ENCODE data around the gene ZIC4. TPM values are rescaled to one million over a fixed set of nuclear protein-coding genes. Genes with fewer than 3 reads are reported as not detected.

Gene ZIC4
- not detected for total RNA-seq

DNA sequence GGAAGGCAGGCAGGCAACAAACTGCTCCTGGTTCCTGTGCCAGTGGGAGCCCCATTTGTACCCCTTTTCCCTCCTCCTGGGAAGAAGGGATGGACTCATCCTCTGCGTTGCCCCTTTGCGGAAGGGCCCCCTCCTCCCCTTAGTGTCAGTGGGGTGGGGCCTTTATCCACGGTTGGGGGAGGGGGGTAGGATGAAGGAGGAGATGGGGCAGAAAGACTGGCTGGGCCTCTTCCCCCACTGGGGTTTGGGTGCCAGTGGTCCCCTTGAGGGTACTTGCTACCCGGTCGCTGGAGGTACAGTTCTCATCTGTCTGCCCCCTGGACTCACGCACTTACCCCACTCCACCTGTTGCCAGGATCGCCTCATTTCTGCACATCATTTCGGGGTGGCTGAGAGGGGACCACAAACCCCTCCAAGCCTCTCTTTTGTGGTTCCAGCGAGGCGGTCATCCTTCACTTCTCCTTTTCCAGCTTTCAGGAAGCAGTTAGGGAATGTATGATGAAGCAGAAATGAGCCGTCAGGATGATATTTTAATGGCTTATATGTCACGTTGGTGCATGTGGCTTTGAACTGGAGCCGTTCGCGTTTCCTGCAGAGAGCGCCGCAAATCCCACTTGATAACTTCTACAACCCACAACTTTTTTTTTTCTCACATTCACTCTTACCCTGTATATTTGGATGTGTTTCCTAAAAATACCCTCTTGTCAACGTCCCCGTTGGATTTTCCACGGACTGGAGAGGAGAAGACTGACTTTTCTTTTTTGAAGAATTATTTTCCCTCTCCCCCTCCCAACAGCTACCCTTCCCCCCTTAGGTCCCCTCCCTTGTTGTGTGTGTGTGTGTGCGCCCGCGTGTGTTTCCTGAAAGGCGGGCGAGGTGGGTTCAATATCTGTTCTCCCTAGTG lies at the start of gene ZIC4:
Gene ZIC4 (minus strand): TSS at position 516 of the 904 bp plus-strand sequence. CDS start 3,746 bp downstream, outside the sequence.
- no peak within 1 kb of the TSS for H3K27ac Mint-ChIP-seq
- H3K4me1 Mint-ChIP-seq = no peaks in the 10 kb centered on the region
- H3K27me3 Mint-ChIP-seq = peaks cover 55% of the 10 kb centered on the region
- no peak for ATAC-seq (replicated peaks)
- H3K9me3 Mint-ChIP-seq = peaks cover 5% of the 10 kb centered on the region
- H3K36me3 Mint-ChIP-seq (ENCODE audit: low read depth) = peaks cover 26% of the 10 kb centered on the region
- no peak within 1 kb of the TSS for H3K4me3 Mint-ChIP-seq

DNA sequence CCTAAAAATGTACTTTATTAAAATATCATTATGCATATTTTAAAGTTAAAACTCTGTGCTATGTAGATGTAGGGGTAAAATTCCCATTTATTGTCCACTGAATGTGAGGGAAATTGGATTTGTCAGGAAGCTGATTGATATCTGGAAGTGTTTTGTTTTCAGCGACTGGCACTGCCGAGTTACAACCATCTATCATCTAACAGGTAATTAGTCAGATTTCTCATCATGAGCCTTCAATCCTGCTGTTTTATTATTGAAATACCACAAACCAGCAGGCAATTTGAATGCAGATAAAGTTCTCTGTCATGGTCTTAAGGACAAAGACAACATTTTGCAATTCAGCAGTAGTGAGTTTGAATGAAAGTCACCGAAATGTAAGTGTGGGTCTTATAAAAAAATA lies 43.3 kb upstream of the ZIC4 start:
- Mint-ChIP-seq H3K27ac (no peak overlapping the region), H3K9me3 (peaks cover 7% of the 10 kb centered on the region), H3K4me1 (no peaks in the 10 kb centered on the region), H3K4me3 (no peak overlapping the region), H3K36me3 (ENCODE audit: low read depth) (no peaks in the 10 kb centered on the region), H3K27me3 (no peaks in the 10 kb centered on the region)
- no peak for ATAC-seq (replicated peaks)

DNA sequence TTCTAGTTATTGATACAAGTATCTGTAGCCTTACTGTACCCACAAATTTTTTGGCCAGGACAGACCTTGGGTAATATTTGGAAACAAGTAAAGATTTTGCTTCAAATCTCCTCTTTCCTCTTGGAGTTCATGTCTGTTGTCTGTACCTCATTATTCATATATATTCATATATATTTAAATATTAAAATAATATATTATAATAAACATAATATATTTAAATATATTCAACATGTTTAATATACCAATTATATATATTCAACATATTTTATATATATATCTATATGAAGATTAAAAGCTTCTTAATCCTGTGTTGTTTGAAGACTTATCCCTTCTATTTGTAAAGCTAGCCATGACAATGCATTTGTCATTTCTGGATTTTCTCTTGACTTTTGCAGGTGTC lies 40.9 kb upstream of the ZIC4 start:
- ATAC-seq (replicated peaks) = no peak
- Mint-ChIP-seq H3K27ac (no peak overlapping the region), H3K27me3 (no peaks in the 10 kb centered on the region), H3K36me3 (ENCODE audit: low read depth) (no peaks in the 10 kb centered on the region), H3K4me1 (no peaks in the 10 kb centered on the region), H3K9me3 (no peaks in the 10 kb centered on the region), H3K4me3 (no peak overlapping the region)

DNA sequence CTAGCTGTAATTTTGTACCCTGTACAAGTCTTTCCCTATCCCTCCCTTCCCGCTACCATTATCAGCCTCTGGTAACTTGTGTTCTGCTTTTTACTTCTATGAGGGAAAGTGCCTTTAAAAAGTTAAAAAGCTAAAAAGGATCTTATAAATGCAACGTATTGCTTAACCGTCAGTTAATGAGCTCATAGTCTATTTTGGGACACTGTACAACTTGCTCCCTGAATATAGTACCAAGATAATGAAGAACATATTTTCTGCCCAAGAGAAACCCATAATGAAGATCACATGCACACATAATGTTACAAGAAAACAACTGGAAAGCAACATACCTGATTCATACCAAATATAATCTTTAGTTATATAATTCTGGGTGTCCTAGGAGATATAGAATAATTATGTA lies 25.4 kb upstream of the ZIC4 start:
- Mint-ChIP-seq H3K4me1 (no peaks in the 10 kb centered on the region), H3K27ac (no peak overlapping the region), H3K4me3 (no peak overlapping the region), H3K27me3 (peaks cover 6% of the 10 kb centered on the region), H3K9me3 (no peaks in the 10 kb centered on the region), H3K36me3 (ENCODE audit: low read depth) (no peaks in the 10 kb centered on the region)
- no peak for ATAC-seq (replicated peaks)

DNA sequence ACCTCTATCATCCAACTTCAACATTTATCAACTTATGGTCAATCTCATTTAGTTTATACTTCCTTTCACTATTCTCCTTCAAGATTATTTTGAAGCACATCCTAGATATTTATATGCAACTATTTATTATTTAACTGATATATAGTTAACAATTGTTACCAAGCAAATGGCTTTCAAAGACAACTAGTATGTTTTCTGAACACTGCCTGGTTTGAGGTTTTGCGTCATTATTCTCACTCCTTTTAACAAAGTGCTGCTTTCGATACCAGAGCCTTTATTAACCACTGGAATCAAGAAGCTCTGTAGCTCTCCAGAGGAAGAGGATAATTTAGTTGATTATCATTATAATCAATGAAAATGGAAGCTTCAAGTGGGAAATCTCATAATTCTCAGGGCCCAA lies 22.4 kb upstream of the ZIC4 start:
- no peaks in the 10 kb centered on the region for H3K4me1 Mint-ChIP-seq
- ATAC-seq (replicated peaks) = no peak
- no peak overlapping the region for H3K4me3 Mint-ChIP-seq
- no peak overlapping the region for H3K27ac Mint-ChIP-seq
- no peaks in the 10 kb centered on the region for H3K36me3 Mint-ChIP-seq (ENCODE audit: low read depth)
- peaks cover 17% of the 10 kb centered on the region for H3K27me3 Mint-ChIP-seq
- no peaks in the 10 kb centered on the region for H3K9me3 Mint-ChIP-seq

DNA sequence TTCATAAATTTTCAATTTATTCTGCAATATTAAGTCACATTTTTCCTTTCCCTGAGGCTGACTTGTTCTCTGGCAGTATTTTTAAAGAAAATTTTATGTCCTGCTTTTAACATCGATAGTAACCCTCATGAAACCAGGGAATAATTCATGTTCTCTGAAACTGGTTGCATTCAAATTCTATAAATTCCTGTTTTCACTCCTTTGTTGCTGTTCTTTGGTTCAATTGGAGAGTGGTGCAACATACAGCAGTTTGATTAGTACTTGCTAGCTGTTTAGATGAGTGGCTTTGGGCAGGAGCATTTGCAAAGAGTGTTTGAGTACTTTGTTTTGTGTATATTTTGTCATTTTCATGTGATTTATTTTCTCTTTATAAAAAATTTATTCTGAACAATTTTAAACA lies 22.0 kb upstream of the ZIC4 start:
- ATAC-seq (replicated peaks) = no peak
- Mint-ChIP-seq H3K9me3 (no peaks in the 10 kb centered on the region), H3K4me3 (no peak overlapping the region), H3K36me3 (ENCODE audit: low read depth) (no peaks in the 10 kb centered on the region), H3K27ac (no peak overlapping the region), H3K27me3 (peaks cover 19% of the 10 kb centered on the region), H3K4me1 (no peaks in the 10 kb centered on the region)

DNA sequence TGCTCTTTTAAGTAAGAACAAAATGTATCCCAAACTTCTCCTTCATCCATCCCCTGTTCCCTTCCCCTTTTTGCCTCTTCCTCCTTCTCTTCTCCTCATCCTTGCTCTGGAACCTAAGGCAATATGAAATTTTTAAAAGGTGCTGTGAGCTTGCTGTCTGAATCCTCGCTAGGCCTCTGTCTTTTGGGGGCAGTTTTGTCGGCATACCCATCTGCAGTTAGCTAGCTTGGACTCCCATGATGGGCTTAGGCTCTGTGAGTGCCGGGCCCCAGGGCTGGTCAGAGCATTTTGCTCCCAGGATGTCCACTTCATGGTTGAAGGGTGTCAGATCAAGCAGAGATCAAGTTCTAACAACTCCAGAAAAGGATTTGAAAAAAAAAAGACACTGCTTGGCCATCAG lies 21.4 kb upstream of the ZIC4 start:
- H3K4me1 Mint-ChIP-seq = no peaks in the 10 kb centered on the region
- peaks cover 18% of the 10 kb centered on the region for H3K27me3 Mint-ChIP-seq
- no peaks in the 10 kb centered on the region for H3K9me3 Mint-ChIP-seq
- H3K36me3 Mint-ChIP-seq (ENCODE audit: low read depth) = no peaks in the 10 kb centered on the region
- no peak for ATAC-seq (replicated peaks)
- H3K4me3 Mint-ChIP-seq = no peak overlapping the region
- H3K27ac Mint-ChIP-seq = no peak overlapping the region

DNA sequence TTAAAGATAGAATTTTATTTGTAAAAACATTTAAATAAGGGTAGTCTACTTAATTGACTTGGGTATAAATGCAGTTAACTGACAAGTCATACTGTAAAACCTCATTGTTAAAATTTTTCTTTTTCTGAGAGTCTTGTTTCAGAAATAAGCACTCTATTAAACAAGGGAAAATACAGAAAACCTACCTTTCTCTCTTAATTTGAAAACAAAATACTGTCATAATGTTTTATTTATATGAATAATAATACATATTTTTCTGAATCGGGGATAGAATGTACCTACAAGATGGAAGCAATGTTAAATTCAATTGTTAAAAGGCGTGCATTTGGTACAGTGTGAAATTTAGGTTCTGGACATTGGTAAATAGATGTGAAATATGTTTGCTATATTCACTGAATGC lies 20.6 kb upstream of the ZIC4 start:
- Mint-ChIP-seq H3K9me3 (no peaks in the 10 kb centered on the region), H3K4me1 (no peaks in the 10 kb centered on the region), H3K27me3 (peaks cover 26% of the 10 kb centered on the region), H3K4me3 (no peak overlapping the region), H3K27ac (no peak overlapping the region), H3K36me3 (ENCODE audit: low read depth) (no peaks in the 10 kb centered on the region)
- ATAC-seq (replicated peaks) = no peak

DNA sequence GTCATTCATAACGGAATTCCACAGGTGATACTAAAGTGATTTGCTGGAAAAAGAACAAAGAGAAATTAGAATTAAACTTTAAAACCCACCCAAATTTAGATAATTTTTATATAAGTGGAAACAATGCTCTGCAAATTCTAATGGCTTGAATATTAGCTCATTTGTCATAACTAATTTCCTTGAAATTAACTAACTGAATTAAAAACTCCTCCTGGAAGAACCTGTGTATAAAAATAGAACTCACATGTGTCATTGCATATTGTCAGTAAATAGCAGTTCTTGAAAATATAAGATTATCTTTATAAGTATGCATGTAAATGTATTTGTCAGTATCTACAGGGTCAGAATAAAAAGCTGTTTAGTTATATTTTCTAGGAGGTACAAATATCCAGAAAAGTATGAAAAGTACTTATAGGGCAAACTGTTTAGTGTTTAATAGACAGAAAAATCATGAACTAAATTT lies 19.1 kb upstream of the ZIC4 start:
- Mint-ChIP-seq H3K4me1 (no peaks in the 10 kb centered on the region), H3K4me3 (no peak overlapping the region), H3K27me3 (peaks cover 28% of the 10 kb centered on the region), H3K36me3 (ENCODE audit: low read depth) (no peaks in the 10 kb centered on the region), H3K9me3 (no peaks in the 10 kb centered on the region), H3K27ac (no peak overlapping the region)
- no peak for ATAC-seq (replicated peaks)

DNA sequence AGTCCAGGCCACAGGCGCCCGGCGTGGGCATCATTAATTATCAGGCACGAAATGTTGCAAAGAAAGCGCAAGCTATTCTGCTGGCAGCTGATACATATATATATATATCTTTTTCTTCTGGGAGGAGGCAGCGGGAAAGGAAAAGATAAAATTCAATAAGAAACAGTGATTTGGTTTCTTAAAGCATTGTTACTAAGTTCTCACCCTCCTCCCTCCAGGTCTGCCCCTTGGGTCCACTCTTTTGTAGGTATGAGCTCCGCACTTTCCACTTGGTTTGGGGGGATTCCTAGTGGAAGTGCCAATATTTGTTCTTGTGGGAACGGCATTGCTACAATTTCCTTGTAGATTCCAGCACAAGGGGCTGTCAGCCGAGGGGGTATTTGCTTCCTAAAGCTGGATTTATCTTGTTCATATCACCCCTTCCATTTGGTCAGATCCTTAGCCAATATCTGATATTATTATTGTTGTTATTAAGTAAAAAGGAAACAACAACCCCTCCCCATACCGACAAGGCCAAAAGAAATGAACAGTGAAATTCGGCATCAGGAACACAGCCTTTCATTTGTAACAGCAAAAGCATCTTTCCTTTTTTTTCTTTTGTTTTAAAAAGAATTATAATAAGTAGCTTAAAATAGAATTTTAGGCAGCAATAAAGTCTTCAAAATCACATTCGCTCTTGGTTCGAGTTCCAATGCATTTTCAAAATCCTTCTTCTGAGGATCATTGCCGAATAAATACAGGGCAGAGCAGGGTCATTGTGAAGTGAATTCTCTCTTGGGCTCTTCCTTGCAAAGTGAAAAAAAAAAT lies 18.4 kb upstream of the ZIC4 start:
- ATAC-seq (replicated peaks) = no peak
- no peak overlapping the region for H3K27ac Mint-ChIP-seq
- peaks cover 1% of the 10 kb centered on the region for H3K9me3 Mint-ChIP-seq
- H3K4me1 Mint-ChIP-seq = no peaks in the 10 kb centered on the region
- H3K27me3 Mint-ChIP-seq = peaks cover 32% of the 10 kb centered on the region
- no peak overlapping the region for H3K4me3 Mint-ChIP-seq
- no peaks in the 10 kb centered on the region for H3K36me3 Mint-ChIP-seq (ENCODE audit: low read depth)

DNA sequence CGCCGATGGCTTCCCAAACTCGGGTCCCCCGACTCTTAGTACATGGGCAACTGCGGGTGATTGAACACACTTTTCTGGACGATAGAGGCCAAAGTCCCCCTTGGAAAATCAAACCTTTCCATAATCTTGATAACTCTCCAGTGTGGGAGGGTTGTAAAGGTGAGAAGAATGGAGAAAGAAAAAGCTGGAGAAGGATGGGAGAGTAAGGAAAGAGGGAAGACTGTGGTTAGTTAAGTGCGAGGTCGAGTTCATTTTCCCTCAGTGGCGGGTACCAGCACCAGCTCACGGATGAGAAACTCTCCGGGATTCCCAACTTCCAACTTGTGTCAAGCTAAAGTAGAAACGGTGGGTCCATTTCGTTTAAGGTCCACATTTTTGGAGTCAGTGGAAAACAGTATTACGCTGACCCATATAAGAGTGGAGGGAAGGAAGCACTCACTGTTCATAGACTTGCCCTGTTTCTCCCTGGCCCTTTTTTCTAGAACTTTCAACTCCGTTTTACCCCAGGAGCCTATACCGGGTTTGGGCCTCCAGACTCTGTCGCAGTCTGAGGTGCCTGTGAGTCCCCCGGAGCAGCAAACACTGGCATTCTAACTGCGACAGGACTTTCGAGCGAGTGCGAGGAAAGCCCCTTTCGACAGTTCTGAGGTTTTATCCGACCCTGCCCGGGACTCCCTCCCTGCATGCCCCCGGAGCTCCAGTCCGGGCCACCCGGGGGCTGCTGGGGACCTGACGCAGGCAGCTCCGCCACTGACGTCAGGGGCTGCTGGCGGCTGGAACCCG lies 17.6 kb upstream of the ZIC4 start:
- Mint-ChIP-seq H3K27ac (no peak overlapping the region), H3K4me1 (no peaks in the 10 kb centered on the region), H3K36me3 (ENCODE audit: low read depth) (no peaks in the 10 kb centered on the region), H3K9me3 (peaks cover 3% of the 10 kb centered on the region), H3K27me3 (peaks cover 36% of the 10 kb centered on the region), H3K4me3 (no peak overlapping the region)
- ATAC-seq (replicated peaks) = no peak

DNA sequence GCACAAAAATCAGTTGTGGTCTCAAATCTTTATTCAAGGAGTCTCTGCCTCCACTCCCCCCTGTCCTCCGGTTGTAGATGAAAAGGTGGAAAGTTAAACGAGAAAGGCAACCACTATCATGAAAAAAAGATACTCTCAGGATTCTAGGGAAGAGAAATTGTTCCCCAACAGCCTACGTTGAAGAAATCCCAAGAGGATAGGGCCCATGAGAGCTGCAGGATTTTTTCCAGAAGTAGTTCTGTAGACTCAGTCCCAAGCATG lies 17.1 kb upstream of the ZIC4 start:
- Mint-ChIP-seq H3K4me3 (no peak overlapping the region), H3K4me1 (no peaks in the 10 kb centered on the region), H3K9me3 (peaks cover 3% of the 10 kb centered on the region), H3K27me3 (peaks cover 40% of the 10 kb centered on the region), H3K36me3 (ENCODE audit: low read depth) (no peaks in the 10 kb centered on the region), H3K27ac (no peak overlapping the region)
- no peak for ATAC-seq (replicated peaks)

DNA sequence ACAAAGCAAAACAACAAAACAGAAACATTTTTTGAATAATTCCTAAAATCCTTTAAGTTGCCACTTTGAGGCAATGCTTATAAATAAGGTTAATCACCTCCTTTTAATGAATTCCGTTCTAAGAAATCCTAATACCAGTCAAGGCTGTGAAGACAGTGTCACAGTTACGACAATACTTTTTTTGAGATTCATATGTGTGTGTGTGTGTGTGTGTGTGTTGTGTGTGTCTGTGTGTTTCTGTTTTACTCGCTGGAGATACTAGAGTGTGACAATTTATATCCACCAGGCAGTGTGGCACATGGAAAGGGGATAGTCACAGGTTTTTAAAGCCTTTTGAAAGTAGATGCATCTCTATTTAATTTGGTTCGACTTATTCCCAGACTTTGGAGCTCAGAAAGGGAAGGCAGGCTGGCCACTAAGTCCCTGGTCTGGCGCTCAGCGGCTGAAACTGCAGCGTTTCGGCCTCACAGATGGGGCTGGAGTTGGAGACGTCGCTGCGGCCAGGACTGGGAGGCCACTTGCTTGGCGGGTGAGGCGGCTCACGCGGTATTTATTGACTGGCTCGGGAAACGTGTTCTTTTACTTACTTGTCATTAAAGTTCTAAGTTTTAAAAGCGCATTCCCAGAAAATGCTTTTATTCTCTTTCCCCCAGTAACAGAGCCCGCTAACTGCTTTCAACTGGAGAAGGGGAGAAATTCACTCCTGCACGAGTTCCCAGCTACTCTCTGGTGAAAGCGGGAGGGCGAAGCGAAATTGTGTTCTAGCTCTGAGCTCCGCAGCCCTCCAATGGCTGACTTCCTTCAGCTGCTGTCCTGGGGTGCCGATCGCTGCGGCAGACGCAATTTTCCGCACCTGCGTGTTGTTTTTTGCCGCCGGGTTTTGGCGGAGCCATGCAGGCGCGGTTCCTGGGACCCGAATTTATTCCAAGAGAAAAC lies 16.5 kb upstream of the ZIC4 start:
- Mint-ChIP-seq H3K27ac (no peak overlapping the region), H3K4me3 (no peak overlapping the region), H3K4me1 (no peaks in the 10 kb centered on the region), H3K36me3 (ENCODE audit: low read depth) (no peaks in the 10 kb centered on the region), H3K9me3 (peaks cover 3% of the 10 kb centered on the region), H3K27me3 (peaks cover 46% of the 10 kb centered on the region)
- no peak for ATAC-seq (replicated peaks)

DNA sequence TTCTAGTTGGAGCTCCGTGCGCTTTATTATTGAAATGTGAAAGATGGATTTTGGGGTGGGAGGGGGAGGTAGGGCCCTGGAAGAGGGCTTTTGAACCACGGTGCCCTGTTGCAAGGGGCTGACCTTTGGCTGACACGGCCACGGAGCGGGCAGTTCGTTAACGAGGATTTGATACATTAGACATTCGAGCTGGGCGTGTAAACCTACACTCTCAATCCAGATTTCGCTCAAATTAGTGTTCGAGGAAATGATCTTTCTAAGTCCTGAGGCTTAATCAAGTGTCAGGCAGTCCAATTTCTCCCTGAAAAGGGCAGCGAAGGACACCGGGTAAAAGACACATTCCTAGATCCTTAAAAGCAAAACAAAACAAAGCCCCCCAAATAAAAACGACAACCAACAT lies 15.9 kb upstream of the ZIC4 start:
- Mint-ChIP-seq H3K9me3 (peaks cover 3% of the 10 kb centered on the region), H3K36me3 (ENCODE audit: low read depth) (no peaks in the 10 kb centered on the region), H3K4me1 (no peaks in the 10 kb centered on the region), H3K27me3 (peaks cover 50% of the 10 kb centered on the region), H3K4me3 (no peak overlapping the region), H3K27ac (no peak overlapping the region)
- no peak for ATAC-seq (replicated peaks)

Measured in activated T-helper 17 cell treated with anti-CD3 and anti-CD28 coated beads, Interleukin-2, amount 50 U/mL, for 72 hours (primary cell).